Measurements from ENCODE around the gene RAC2.
A peak's percentile ranks its signal among the peaks of the same experiment; 100 is the strongest.

RAC2 gene

DNA sequence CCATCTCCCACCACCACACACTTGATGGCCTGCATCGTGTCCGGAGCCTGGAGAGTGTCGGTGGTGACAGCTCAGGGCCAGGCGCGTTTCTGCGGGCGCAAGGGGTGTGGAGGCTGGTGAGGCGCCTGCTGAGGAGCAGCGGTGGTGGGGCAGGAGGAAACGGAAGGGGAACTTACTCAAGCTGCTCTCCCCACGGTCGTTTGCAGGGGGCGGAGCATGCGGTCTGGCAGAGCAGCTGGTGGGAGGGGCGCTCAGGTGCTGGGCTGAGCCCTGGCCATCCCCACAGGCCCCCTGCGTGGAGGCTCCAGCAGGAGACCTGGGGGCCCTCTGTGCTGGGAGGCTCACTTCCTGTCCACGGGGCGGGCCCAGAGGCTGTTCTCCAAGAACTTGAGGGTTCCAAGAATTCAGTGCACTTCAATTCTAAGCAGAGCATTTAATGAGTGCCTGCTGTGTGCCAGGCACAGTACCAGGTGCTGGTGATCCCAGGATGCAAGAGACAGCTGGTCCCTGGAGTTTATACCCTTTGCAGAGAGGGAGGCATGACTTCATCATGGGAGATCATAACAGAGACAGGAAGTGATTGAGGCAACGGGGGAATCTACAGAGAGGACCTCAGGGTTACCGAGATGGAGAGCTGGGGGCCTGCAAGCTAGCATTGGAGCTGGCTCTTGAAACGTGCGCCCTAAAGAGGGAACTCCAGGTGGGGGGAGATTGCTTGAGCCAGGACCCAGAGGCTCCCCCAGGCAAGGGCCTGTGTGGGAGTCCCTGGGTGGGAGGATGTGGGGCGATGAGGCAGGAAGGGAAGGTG is at the start of gene RAC2:
Gene RAC2, minus strand, starts transcription at position 156 of the 808 bp plus-strand sequence. Its CDS starts 121 bp downstream, at position 35.
- peak; percentile 96 for DNase-seq

GRCh38 chr22:37293172-37293571 is 49.1 kb upstream of the RAC2 start:
- DNase-seq = no peak

GRCh38 chr22:37292641-37293040 is 48.6 kb upstream of the RAC2 start:
- DNase-seq = no peak

- no peak for DNase-seq
Observed at GRCh38 chr22:37291559-37292298, 47.7 kb upstream of the RAC2 start.

- DNase-seq = no peak
Observed at GRCh38 chr22:37290737-37291136, 46.7 kb upstream of the RAC2 start.

DNA sequence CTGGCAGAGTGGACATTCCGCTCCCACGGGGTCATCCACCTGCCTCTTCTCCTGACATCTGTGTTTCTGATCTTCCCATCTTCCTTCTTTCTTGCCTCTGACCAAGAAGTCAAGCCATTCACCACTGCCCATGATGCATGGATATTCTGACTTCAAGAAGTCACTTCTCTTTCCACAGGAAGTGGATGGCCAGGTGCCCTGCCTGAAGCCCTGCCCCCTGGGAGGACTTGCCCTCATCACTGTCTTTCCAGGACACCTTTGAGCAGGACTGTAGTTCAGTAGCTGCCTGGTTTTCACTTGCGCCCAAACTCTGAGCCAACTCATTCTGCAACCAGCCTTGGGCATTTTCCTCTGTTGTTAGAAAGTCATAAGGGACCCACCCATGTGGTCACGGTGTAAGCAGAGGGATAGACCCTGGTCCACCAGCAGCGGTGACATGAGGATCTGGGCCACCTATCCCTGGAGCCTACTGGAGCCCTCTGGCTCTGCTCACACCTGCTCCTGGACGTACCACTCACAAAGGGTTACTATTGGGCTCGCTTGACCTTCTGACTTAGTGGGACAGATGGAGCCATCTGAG is 45.2 kb upstream of the RAC2 start:
- peak; percentile 61 for DNase-seq

DNA sequence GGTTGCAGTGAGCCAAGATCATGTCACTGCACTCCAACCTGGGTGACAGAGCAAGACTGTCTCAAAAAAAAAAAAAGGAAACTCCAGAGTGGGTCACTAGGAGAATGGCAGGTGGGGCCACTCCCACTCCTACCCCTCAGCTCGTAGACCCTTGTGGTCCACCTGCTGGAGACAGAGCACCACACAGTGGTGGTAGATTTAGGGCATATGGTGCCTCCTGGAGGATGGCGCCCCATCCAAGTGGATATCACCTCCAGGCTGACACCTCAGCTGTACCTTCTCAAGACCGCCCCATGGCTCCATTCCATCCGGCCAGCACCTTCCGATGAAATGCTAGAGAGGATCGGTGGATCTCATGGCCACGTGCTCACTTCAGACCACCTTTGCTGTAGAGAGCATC is 44.5 kb upstream of the RAC2 start:
- no peak for DNase-seq

DNA sequence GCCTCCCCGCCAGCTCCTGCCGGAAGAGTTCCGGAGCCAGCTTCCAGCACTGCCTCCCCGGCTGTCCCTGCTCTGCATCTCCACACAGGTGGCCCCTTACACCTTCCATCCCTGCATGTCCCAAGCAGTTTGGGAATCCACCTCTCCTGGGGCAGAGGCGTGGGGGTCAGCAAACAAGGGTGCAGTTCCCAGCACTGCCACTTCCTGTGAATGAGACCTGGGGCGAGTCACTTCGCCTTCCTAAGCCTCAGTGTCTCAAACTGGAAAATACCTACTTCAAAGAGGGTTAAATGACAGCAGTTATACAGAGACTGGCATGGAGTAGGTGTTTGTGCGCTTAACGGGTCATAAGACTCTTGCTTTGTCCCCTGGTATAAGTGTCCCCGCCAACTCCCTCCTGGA is 43.5 kb upstream of the RAC2 start:
- DNase-seq = no peak

GRCh38 chr22:37285937-37286336 is 41.9 kb upstream of the RAC2 start:
- no peak for DNase-seq

DNA sequence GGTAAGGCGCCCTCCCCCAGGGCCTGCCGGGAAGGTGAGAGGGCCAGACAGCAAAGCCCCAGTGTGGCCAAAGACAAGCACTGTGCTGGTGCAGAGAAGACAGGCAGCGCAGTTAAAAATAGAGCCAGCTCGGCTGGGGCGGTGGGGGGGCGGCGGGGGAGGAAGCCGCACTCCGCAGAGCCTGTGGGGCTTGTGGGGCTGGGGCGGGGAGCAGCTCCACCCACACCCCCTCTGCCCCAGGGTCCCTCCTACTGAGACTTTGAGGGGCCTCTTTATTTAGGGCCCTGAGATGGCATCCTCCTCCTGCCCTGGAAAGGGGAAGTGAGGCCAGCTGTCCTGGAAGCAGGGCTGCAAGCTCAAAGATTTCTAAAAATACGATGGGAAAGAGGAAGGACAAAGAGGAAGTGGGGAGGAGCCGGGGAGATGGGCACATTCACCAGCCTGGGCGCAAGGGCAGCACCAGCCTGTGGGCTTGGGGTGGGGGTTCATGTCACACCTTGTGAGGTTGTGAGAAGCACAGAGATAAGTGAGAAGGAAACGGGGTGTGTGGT is 40.8 kb upstream of the RAC2 start:
- DNase-seq = peak; percentile 76

DNA sequence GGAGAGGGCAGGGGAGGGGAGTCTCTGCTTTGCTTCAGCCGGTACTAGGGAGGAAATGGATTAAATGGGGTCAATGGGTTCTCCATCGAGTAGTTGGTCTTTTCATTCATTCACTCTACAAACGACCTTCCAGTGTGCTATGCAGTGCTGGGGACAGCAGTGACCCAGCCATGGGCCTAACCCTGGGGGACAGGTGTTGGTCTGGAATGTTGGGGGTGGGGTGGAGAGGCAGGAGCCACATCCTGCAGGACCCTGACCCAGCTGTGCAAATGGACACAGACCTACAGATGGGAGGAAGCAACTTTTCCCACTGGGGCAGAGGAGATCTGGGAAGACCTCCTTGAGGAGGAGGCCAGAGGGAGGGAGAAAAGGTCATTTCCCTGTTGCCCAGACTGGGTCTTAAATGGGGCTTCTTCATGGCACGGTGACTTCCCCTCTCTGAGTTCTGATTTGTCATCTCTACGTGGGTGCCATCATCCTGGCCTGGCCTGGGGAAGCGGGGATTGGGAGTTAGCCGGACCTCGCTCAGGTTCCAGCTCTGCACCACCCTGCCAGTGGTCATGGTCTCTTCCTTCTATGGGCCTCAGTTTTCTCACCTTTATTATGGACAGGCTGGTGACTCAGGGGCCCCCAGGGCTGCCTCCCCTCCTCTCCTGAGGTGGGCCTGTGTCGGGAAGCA is 40.2 kb upstream of the RAC2 start:
- no peak for DNase-seq

- DNase-seq = peak; percentile 77
Observed at GRCh38 chr22:37283393-37283937, 39.4 kb upstream of the RAC2 start.

- peak; percentile 90 for DNase-seq
Observed at GRCh38 chr22:37282385-37282677, 38.3 kb upstream of the RAC2 start, which contains the start of gene CYTH4. Gene CYTH4, plus strand, starts transcription at chr22:37282508. Its CDS starts 62 bp downstream, at chr22:37282570.

DNA sequence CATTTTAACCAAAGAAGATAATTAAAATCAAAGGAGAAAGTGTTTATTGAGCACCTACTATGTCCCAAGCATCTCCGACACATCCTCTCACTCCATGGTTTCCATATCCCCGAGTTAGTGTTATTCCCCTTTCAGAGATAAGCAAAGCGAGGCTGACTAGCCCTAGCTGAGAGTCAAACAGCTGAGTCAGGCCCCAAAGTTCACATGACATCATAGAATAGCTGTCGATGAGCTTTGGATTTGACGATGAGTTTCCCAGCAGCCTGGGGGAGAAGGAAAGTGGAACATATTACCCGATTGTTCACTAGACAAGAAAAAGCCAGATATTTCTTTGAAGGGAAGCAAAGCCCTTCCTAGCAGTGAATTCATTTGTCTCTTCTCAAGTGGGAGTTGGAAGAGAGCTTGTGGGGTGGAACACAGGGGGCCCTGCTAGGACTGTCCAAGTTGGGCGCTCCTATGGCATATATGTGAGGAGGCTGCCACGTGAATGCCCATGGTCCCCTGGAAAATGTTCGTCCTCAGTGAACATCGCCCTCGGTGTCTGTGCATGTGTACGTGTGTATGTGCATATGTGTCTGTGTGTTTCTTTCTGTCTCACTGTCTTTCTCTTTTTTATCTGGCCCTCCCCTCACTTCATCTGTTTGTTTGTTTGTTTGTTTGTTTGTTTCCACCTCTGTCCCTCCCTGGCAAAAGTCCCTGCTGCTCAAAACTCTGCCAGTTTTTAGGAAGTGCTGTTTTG is 37.7 kb upstream of the RAC2 start:
- no peak for DNase-seq

DNA sequence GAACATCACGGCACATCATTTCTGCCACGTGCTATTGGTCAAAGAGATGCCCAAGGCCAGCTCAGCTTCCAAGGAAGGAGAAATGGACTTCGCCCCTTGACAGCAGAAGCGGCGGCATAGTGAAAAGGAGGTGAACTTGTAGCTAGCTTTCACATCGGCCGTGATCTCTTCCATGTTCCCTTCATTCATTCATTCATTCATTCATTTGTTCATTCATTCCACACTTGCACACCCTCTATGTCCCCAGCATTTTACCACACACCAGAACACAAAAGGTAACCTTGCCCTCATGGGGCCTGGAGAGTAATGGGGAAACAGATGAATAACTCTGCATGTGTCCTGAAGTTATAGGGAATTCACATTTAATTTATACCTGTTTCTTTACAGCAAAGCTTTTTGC is 37.1 kb upstream of the RAC2 start:
- no peak for DNase-seq

DNA sequence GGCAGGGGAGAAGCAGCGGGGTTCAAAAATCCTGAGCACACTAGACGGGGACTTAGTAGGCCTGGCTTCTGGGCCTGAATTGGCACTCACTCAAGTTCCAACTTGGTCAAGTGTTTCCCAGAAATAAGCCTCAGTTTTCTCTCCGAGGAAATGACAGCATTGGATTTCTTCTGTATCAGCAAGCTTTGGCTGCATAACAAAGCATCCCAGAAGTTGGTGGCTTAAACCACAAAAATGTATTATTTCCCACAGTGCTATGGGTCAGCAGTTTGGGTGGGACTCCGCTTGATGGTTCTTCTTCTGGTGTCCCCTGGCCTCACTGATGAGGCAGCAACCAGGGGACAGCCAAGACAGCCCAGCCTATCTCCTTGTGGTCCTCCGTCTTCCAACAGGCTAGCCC is 36.6 kb upstream of the RAC2 start:
- DNase-seq = no peak

DNA sequence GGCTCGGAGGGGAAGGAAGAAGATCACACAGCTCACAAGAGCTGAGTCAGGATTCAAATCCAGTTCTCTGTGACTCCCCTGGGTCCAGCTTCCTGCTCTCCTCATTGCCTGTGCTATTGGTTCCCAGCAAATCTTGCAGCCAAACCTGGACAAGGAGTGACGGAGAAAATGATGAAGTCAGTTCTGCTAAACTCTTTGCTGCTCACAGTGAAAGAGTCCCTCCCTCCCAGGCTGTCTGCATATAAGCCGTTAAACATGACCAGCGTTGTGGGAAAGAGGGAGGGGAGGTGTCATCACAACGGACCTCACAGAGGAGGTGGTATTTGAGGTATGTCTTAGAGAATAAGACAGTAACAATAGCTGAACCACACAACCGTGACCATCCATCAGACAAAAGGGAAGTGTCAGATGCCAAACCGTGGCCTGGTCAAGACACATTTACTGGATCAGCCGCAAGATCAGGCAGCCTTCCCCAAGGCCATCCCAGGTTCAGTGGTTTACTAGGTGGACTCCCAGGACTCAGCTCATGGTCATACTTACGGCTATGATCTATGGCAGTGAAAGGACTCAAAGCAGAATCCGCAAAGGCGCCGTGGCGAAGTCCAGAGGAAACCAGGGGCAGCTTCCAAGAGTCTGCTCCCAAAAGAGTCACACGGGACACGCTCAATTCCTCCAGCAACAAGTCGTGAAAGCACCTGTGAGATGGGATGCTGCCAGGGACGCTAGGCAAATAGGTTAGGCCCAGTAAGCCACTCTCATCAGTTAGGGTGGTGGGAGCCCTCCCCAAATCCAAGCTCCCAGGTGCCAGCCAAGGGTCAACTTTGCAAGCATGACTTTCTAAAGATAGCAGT is 35.5 kb upstream of the RAC2 start:
- no peak for DNase-seq

DNA sequence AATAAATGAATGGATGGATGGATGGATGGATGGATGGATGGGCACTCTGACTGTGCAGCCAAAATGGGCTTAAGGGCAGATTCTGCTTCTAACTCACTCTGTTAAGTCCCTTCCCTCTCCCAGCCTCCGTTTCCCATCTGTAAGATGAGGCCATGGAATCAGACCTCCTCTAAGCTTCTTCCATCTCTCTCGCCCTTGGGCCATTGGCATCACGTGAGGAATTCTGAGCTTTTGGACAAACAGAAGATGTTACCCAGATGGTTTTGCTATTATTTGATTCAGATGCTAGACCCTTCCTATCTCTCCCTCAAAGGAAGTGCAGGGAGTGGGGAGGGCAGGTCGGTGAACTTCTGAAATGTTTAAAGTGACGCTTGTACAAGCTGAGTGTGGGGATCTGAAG is 34.2 kb upstream of the RAC2 start:
- DNase-seq = no peak

DNA sequence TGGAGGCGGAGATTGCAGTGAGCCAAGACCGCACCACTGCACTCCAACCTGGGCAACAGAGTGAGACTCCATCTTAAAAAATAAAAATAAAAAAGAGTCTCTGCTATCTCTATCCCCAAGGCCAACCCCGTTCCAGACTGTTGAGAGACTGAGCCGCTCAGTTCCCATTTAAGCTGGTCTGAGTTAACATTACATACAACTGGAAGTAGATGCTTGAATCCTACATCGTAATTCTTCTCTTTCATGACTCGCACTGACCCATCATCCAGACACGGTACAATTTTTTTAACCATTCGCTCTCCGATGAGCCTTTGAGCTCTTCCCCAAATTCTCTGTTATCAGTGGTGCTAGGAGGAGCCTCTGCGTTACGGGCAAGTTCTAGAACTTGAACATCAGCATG is 33.3 kb upstream of the RAC2 start:
- DNase-seq = no peak

GRCh38 chr22:37276776-37277175 is 32.7 kb upstream of the RAC2 start:
- DNase-seq = no peak

DNA sequence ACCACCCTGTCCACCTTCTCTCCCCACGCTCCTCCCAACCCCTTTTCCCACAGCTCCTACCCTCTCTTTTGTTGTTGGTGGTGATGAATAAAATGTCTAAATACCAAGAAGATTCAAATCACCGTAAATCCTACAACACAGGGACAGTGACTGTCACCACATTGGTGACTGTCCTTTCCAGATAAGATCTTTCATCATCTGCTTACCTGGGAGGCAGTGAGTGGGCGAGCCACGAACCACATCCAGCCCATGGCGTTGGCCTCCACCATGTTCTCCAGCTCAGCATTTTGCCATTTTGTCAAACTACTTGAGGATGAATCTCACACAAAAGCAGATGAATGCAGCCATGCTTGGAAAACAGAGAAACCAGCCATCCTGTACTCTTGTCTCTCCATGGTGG is 31.6 kb upstream of the RAC2 start:
- no peak for DNase-seq

All from activated effector memory CD4-positive, alpha-beta T cell treated with anti-CD3 and anti-CD28 coated beads, Interleukin-2, amount 50 U/mL, for 16 hours (primary cell).